PFSK-1 (cell line): ENCODE data around the gene MAD1L1.

ENCODE experiments used
- POLR2AphosphoS5 ChIP-seq: IDR thresholded peaks from 2 replicates; pipeline ENCODE4 v1.6.1; 2012; ENCODE audit warnings: low read depth, mild to moderate bottlenecking, control low read depth, low read length, moderate library complexity
- REST ChIP-seq, 2 experiments: IDR thresholded peaks; 2 replicates each; pipeline versions ENCODE4 v1.6.1 to v1.8.0; 2011 to 2012; ENCODE audit warnings: low read depth in 2 of 2, low read length in 2 of 2, control low read depth in 1 of 2, inconsistent platforms in 1 of 2, mild to moderate bottlenecking in 1 of 2, moderate library complexity in 1 of 2; ENCODE audit not compliant: insufficient read depth in 1 of 2
- SIN3A ChIP-seq: IDR thresholded peaks from 2 replicates; pipeline ENCODE4 v1.6.1; 2012; ENCODE audit warnings: mild to moderate bottlenecking, low read length, moderate library complexity, borderline replicate concordance; ENCODE audit not compliant: insufficient read depth
- TAF1 ChIP-seq: IDR thresholded peaks from 2 replicates; pipeline ENCODE4 v1.6.1; 2012; ENCODE audit warnings: low read length, control low read depth, borderline replicate concordance; ENCODE audit not compliant: insufficient read depth

GRCh38 chr7:2247141-2247995 is 14.6 kb upstream of the MAD1L1 start:
- no peak for TF ChIP-seq POLR2AphosphoS5
- no peak for TF ChIP-seq TAF1
- TF ChIP-seq SIN3A = no peak
- no peak for TF ChIP-seq REST (IDR thresholded peaks at IDR 0.05; ENCODE audit: insufficient read depth in 1 of 2, low read depth in 2 of 2, low read length in 2 of 2)
